Measurements from ENCODE around the gene TEX12. TPM values are rescaled to one million over a fixed set of nuclear protein-coding genes. Genes with fewer than 3 reads are reported as not detected.
"Not testable (repeated sequence)": the region's sequence is repeated elsewhere in the genome, so short reads cannot be mapped to it uniquely, and the experiment has no call there.

The TEX12 gene
- total RNA-seq, 1 donor from 2014 or later = not detected

DNA sequence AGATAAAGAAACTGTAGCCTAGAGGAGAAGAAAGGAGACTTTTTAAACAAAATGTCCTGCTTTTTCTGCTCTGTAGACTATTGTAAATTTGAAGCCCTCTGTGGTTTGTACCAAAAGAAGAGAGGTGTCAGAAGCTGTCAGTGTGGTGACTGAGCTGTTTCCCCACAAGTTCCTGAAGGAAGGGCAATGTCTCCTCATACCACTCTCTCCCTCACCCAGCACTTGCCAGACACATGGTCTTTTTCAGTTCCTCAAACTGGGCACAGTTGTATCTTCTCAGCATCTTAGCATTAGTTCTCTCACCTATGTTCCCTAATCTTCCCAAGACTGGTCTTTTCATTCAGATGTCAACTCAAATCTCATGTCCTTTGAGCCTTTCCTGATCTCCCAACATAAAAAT, 12.4 kb downstream of the TEX12 start:
- no peaks in the 10 kb centered on the region for H3K36me3 Mint-ChIP-seq (ENCODE audit: low read depth, unreplicated experiment)
- no peaks in the 10 kb centered on the region for H3K9me3 Mint-ChIP-seq (ENCODE audit: unreplicated experiment)
- peaks cover 3% of the 10 kb centered on the region for H3K27me3 Mint-ChIP-seq (ENCODE audit: unreplicated experiment)
- peaks cover 3% of the 10 kb centered on the region for H3K4me1 Mint-ChIP-seq (ENCODE audit: unreplicated experiment)
- TF ChIP-seq, protein P1, sequence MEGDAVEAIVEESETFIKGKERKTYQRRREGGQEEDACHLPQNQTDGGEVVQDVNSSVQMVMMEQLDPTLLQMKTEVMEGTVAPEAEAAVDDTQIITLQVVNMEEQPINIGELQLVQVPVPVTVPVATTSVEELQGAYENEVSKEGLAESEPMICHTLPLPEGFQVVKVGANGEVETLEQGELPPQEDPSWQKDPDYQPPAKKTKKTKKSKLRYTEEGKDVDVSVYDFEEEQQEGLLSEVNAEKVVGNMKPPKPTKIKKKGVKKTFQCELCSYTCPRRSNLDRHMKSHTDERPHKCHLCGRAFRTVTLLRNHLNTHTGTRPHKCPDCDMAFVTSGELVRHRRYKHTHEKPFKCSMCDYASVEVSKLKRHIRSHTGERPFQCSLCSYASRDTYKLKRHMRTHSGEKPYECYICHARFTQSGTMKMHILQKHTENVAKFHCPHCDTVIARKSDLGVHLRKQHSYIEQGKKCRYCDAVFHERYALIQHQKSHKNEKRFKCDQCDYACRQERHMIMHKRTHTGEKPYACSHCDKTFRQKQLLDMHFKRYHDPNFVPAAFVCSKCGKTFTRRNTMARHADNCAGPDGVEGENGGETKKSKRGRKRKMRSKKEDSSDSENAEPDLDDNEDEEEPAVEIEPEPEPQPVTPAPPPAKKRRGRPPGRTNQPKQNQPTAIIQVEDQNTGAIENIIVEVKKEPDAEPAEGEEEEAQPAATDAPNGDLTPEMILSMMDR (IDR thresholded peaks at IDR 0.05; ENCODE audit: unreplicated experiment) = no peak
- no peak overlapping the region for H3K27ac Mint-ChIP-seq (ENCODE audit: unreplicated experiment)
- H3K4me3 Mint-ChIP-seq (ENCODE audit: unreplicated experiment) = no peak overlapping the region
- DNase-seq (ENCODE audit: low spot score) = no peak

DNA sequence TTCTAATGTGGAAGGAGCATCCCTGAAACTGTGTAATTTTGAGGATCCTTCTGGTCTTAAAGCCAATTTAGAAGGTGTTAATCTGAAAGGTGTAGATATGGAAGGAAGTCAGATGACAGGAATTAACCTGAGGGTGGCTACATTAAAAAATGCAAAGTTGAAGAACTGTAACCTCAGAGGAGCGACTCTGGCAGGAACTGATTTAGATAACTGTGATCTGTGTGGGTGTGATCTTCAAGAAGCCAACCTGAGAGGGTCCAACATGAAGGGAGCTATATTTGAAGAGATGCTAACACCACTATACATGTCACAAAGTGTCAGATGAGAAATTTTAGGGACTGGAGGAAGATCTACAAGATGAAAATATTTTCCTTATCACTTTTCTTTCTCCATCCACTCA, 15.7 kb downstream of the TEX12 start:
- TF ChIP-seq, protein P1 (IDR thresholded peaks at IDR 0.05; ENCODE audit: unreplicated experiment) = no peak
- no peak overlapping the region for H3K4me3 Mint-ChIP-seq (ENCODE audit: unreplicated experiment)
- no peaks in the 10 kb centered on the region for H3K9me3 Mint-ChIP-seq (ENCODE audit: unreplicated experiment)
- H3K4me1 Mint-ChIP-seq (ENCODE audit: unreplicated experiment) = peaks cover 6% of the 10 kb centered on the region
- no peaks in the 10 kb centered on the region for H3K36me3 Mint-ChIP-seq (ENCODE audit: low read depth, unreplicated experiment)
- no peak for DNase-seq (ENCODE audit: low spot score)
- no peak overlapping the region for H3K27ac Mint-ChIP-seq (ENCODE audit: unreplicated experiment)
- H3K27me3 Mint-ChIP-seq (ENCODE audit: unreplicated experiment) = peaks cover 1% of the 10 kb centered on the region

DNA sequence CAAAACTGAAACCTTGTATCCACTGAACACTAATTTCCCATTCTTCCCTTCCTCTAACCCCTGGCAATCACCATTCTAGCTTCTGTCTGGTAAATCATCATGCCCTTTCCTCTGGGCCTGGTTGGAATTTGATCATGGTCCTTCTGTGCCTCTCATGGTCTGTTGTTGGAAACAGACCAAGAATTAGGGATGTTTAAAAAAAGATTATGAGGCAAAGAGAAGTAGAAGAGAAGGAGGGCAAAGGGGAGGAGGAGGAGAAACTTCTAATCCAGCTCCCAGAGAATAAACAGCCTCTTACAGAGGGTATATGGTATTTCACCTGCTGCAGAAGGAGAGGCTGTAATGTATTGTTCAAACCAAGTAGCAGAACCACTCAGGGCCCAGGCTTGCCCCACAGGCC, 18.7 kb downstream of the TEX12 start:
- no peak for DNase-seq (ENCODE audit: low spot score)
- Mint-ChIP-seq H3K9me3 (ENCODE audit: unreplicated experiment) (no peaks in the 10 kb centered on the region), H3K27ac (ENCODE audit: unreplicated experiment) (no peak overlapping the region), H3K4me3 (ENCODE audit: unreplicated experiment) (no peak overlapping the region), H3K36me3 (ENCODE audit: low read depth, unreplicated experiment) (no peaks in the 10 kb centered on the region), H3K4me1 (ENCODE audit: unreplicated experiment) (peaks cover 13% of the 10 kb centered on the region), H3K27me3 (ENCODE audit: unreplicated experiment) (peaks cover 2% of the 10 kb centered on the region)
- TF ChIP-seq, protein P1 (IDR thresholded peaks at IDR 0.05; ENCODE audit: unreplicated experiment) = no peak

GRCh38 chr11:112186304-112186703, 19.1 kb downstream of the TEX12 start:
- Mint-ChIP-seq H3K36me3 (ENCODE audit: low read depth, unreplicated experiment) (no peaks in the 10 kb centered on the region), H3K9me3 (ENCODE audit: unreplicated experiment) (no peaks in the 10 kb centered on the region), H3K27ac (ENCODE audit: unreplicated experiment) (no peak overlapping the region), H3K4me3 (ENCODE audit: unreplicated experiment) (no peak overlapping the region), H3K27me3 (ENCODE audit: unreplicated experiment) (peaks cover 2% of the 10 kb centered on the region), H3K4me1 (ENCODE audit: unreplicated experiment) (peaks cover 13% of the 10 kb centered on the region)
- TF ChIP-seq, protein P1 (IDR thresholded peaks at IDR 0.05; ENCODE audit: unreplicated experiment) = no peak
- no peak for DNase-seq (ENCODE audit: low spot score)

- not testable (repeated sequence) for H3K4me1 Mint-ChIP-seq (ENCODE audit: unreplicated experiment); H3K4me3 Mint-ChIP-seq (ENCODE audit: unreplicated experiment); DNase-seq (ENCODE audit: low spot score); H3K27me3 Mint-ChIP-seq (ENCODE audit: unreplicated experiment); H3K36me3 Mint-ChIP-seq (ENCODE audit: low read depth, unreplicated experiment); H3K9me3 Mint-ChIP-seq (ENCODE audit: unreplicated experiment); H3K27ac Mint-ChIP-seq (ENCODE audit: unreplicated experiment)
Observed at GRCh38 chr11:112195113-112195512, 27.9 kb downstream of the TEX12 start.

DNA sequence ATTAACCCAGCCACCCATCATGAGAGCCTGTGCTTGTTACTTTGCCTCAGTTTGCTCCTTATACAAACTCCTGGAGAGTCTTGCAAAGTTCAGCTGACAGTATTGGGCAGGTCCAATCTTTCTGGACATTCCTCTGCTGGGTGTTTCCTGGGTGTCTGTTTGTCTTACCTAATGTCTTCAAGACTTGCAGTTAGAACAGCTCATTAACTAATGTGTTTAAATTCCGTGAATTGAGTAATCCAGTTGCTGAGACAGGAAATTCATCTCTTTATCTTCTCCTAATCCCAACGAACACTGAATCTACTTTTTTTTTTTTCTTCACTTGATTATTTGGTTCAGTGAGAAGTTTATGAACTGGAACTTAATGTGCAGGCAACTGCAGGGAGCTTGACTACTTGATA, 28.8 kb downstream of the TEX12 start:
- no peak overlapping the region for H3K27ac Mint-ChIP-seq (ENCODE audit: unreplicated experiment)

More for the DNA sequence above, 28.8 kb downstream of the TEX12 start:
- TF ChIP-seq, protein P1 (IDR thresholded peaks at IDR 0.05; ENCODE audit: unreplicated experiment) = no peak
- Mint-ChIP-seq H3K9me3 (ENCODE audit: unreplicated experiment) (no peaks in the 10 kb centered on the region), H3K4me1 (ENCODE audit: unreplicated experiment) (peaks cover 3% of the 10 kb centered on the region), H3K4me3 (ENCODE audit: unreplicated experiment) (no peak overlapping the region), H3K27me3 (ENCODE audit: unreplicated experiment) (peaks cover 4% of the 10 kb centered on the region), H3K36me3 (ENCODE audit: low read depth, unreplicated experiment) (no peaks in the 10 kb centered on the region)
- no peak for DNase-seq (ENCODE audit: low spot score)
